H9 (cell line): ENCODE measurements around the gene PWWP2B. TPM values are rescaled to one million over a fixed set of nuclear protein-coding genes. Genes with fewer than 3 reads are reported as not detected.

Experiments
- DNase-seq: peaks from one replicate; pipeline ENCODE4 v3.0.0-alpha.2; 2017
- H2AFZ ChIP-seq: one replicate; pipeline ENCODE4 v1.6.1; 2013; ENCODE audit warnings: mild to moderate bottlenecking, low read length, control low read depth, moderate library complexity
- H2AK5ac ChIP-seq: 2 replicates; pipeline ENCODE4 v1.6.1; 2013; ENCODE audit warnings: low read length, control low read depth, mixed read lengths; ENCODE audit not compliant: insufficient read length
- H2BK120ac ChIP-seq: one replicate; pipeline ENCODE4 v1.6.1; 2013; ENCODE audit warnings: low read depth, mild to moderate bottlenecking, low read length, control low read depth, inconsistent platforms; ENCODE audit not compliant: poor library complexity, severe bottlenecking
- H2BK12ac ChIP-seq: 2 replicates; pipeline ENCODE4 v1.6.1; 2013; ENCODE audit warnings: low read length, control low read depth, mixed read lengths, low read depth; ENCODE audit not compliant: insufficient read length
- H2BK15ac ChIP-seq: 2 replicates; pipeline ENCODE4 v1.6.1; 2013; ENCODE audit warnings: low read depth, low read length, control low read depth
- H2BK20ac ChIP-seq: one replicate; pipeline ENCODE4 v1.6.1; 2013; ENCODE audit warnings: low read depth, mild to moderate bottlenecking, low read length, control low read depth, inconsistent platforms; ENCODE audit not compliant: poor library complexity, severe bottlenecking
- H2BK5ac ChIP-seq: 2 replicates; pipeline ENCODE4 v1.6.1; 2013; ENCODE audit warnings: low read length, control low read depth, mixed read lengths; ENCODE audit not compliant: insufficient read length
- H3K14ac ChIP-seq: 2 replicates; pipeline ENCODE4 v1.6.1; 2013; ENCODE audit warnings: low read length, control low read depth; ENCODE audit not compliant: insufficient read depth
- H3K18ac ChIP-seq: 2 replicates; pipeline ENCODE4 v1.6.1; 2013; ENCODE audit warnings: low read depth, mild to moderate bottlenecking, mixed read lengths, low read length, control low read depth; ENCODE audit not compliant: insufficient read length
- H3K23ac ChIP-seq: 2 replicates; pipeline ENCODE4 v1.6.1; 2013; ENCODE audit warnings: low read length, control low read depth, mixed read lengths, low read depth; ENCODE audit not compliant: insufficient read length
- H3K23me2 ChIP-seq: 2 replicates; pipeline ENCODE4 v1.6.1; 2013; ENCODE audit warnings: low read depth, mild to moderate bottlenecking, mixed read lengths, low read length, control low read depth; ENCODE audit not compliant: insufficient read length, poor library complexity, severe bottlenecking
- H3K27ac ChIP-seq: 2 replicates; pipeline ENCODE4 v1.5.1; 2013; ENCODE audit warnings: low read length, control low read depth, mixed read lengths, low read depth; ENCODE audit not compliant: insufficient read length
- H3K27me3 ChIP-seq: 2 replicates; pipeline ENCODE4 v1.6.1; 2013; ENCODE audit warnings: low read length, control low read depth, inconsistent platforms; ENCODE audit not compliant: insufficient read depth
- H3K4ac ChIP-seq: 2 replicates; pipeline ENCODE4 v1.6.1; 2013; ENCODE audit warnings: low read depth, mild to moderate bottlenecking, control low read depth, inconsistent platforms, low read length, moderate library complexity
- H3K4me1 ChIP-seq: 2 replicates; pipeline ENCODE4 v1.6.1; 2013; ENCODE audit warnings: low read length, control low read depth, inconsistent platforms; ENCODE audit not compliant: insufficient read depth
- H3K4me2 ChIP-seq: 2 replicates; pipeline ENCODE4 v1.6.1; 2013; ENCODE audit warnings: low read length, control low read depth, mixed read lengths; ENCODE audit not compliant: insufficient read length, insufficient read depth
- H3K56ac ChIP-seq: 2 replicates; pipeline ENCODE4 v1.6.1; 2013; ENCODE audit warnings: low read depth, mild to moderate bottlenecking, mixed read lengths, low read length, control low read depth; ENCODE audit not compliant: insufficient read length
- H3K79me1 ChIP-seq: 2 replicates; pipeline ENCODE4 v1.6.1; 2013; ENCODE audit warnings: low read depth, mild to moderate bottlenecking, moderate library complexity, low read length, control low read depth, inconsistent platforms; ENCODE audit not compliant: insufficient read depth, poor library complexity, severe bottlenecking
- H3K79me2 ChIP-seq: 2 replicates; pipeline ENCODE4 v1.6.1; 2013; ENCODE audit warnings: low read length, control low read depth, inconsistent platforms; ENCODE audit not compliant: insufficient read depth
- H3K9ac ChIP-seq: 2 replicates; pipeline ENCODE4 v1.6.1; 2013; ENCODE audit warnings: low read length, control low read depth, mixed read lengths; ENCODE audit not compliant: insufficient read length; ENCODE audit errors: extremely low read depth
- H3K9me3 ChIP-seq: one replicate; pipeline ENCODE4 v1.6.1; 2013; ENCODE audit warnings: low read depth, low read length, inconsistent platforms; ENCODE audit not compliant: control insufficient read depth
- H3T11ph ChIP-seq: one replicate; pipeline ENCODE4 v1.6.1; 2013; ENCODE audit warnings: mild to moderate bottlenecking, low read length, control low read depth, inconsistent platforms
- H4K20me1 ChIP-seq: one replicate; pipeline ENCODE4 v1.6.1; 2013; ENCODE audit not compliant: control insufficient read depth, insufficient read length, insufficient read depth
- H4K5ac ChIP-seq: 2 replicates; pipeline ENCODE4 v1.6.1; 2013; ENCODE audit warnings: low read depth, mild to moderate bottlenecking, mixed read lengths, low read length, control low read depth; ENCODE audit not compliant: insufficient read length
- H4K8ac ChIP-seq: replicated peaks from 2 replicates; pipeline ENCODE4 v1.6.1; 2013; ENCODE audit warnings: low read length, control low read depth, mixed read lengths, low read depth; ENCODE audit not compliant: insufficient read length
- H4K91ac ChIP-seq: 2 replicates; pipeline ENCODE4 v1.6.1; 2013; ENCODE audit warnings: low read depth, mild to moderate bottlenecking, moderate library complexity, mixed read lengths, low read length, control low read depth; ENCODE audit not compliant: insufficient read length
- H3K27ac Mint-ChIP-seq, 3 experiments: 2 replicates in 2 of 3; 3 replicates in 1 of 3; pipeline ENCODE4 v1.8.0; 2020 to 2021; ENCODE audit warnings: mixed read lengths in 3 of 3, mild to moderate bottlenecking in 1 of 3, moderate library complexity in 1 of 3
- H3K27me3 Mint-ChIP-seq: 2 replicates; pipeline ENCODE4 v1.8.0; 2021; ENCODE audit warnings: low read depth, mild to moderate bottlenecking, moderate library complexity, mixed read lengths
- H3K36me3 Mint-ChIP-seq, 3 experiments: 2 replicates in 2 of 3; 3 replicates in 1 of 3; pipeline ENCODE4 v1.8.0; 2020 to 2021; ENCODE audit warnings: low read depth in 3 of 3, mixed read lengths in 3 of 3; ENCODE audit not compliant: insufficient read depth in 1 of 3
- H3K4me1 Mint-ChIP-seq, 2 experiments: 2 replicates each; pipeline ENCODE4 v1.8.0; 2020; ENCODE audit warnings: mixed read lengths in 2 of 2
- H3K4me3 Mint-ChIP-seq, 2 experiments: 2 replicates in 1 of 2; 3 replicates in 1 of 2; pipeline ENCODE4 v1.8.0; 2020 to 2021; ENCODE audit warnings: mild to moderate bottlenecking in 2 of 2, mixed read lengths in 2 of 2, moderate library complexity in 1 of 2
- H3K9me3 Mint-ChIP-seq, 2 experiments: 2 replicates in 1 of 2; 3 replicates in 1 of 2; pipeline ENCODE4 v1.8.0; 2020; ENCODE audit warnings: mild to moderate bottlenecking in 2 of 2, mixed read lengths in 2 of 2, moderate library complexity in 1 of 2
- WGBS: extraction: QIAGEN DNeasy Blood & Tissue Kit; methylation state at CpG from one replicate; pipeline ENCODE4 v1.1.7; 2013; ENCODE audit warnings: missing lambda C conversion rate, low lambda C conversion rate, mixed read lengths; ENCODE audit not compliant: insufficient read length; ENCODE audit errors: extremely low coverage; 5-methylcytosine and 5-hydroxymethylcytosine counted together
- total RNA-seq: library from RNA; stranded (reverse); gene quantifications from 2 replicates; pipeline ENCODE4 v1.2.1, GENCODE V29; 2021
- TF ChIP-seq, protein P1 (sequence below): fragments of 200-600 bp; sonication (generic); conservative IDR thresholded peaks from 3 replicates; pipeline ENCODE4 v1.8.0; 2021; ENCODE audit warnings: antibody characterized with exemption, mild to moderate bottlenecking

The PWWP2B gene
- total RNA-seq, 1 experiment from 2014 or later, result 10.0 TPM

GRCh38 chr10:132417957-132418441, 21.0 kb downstream of the PWWP2B start:
- WGBS, result no CpG with 5 or more reads among the region's 20 CpGs
- Histone ChIP-seq H2BK5ac (no peak overlapping the region), H2BK120ac (no peak overlapping the region), H2BK20ac (no peak overlapping the region), H4K91ac (no peak overlapping the region), H3K4ac (no peak overlapping the region), H3T11ph (no peak overlapping the region), H2BK12ac (no peak overlapping the region), H3K56ac (no peak overlapping the region), H3K4me1 (peaks cover 6% of the 10 kb centered on the region; the same call in 1 of the 2 replicates), H4K5ac (no peak overlapping the region), H3K23ac (no peak overlapping the region), H3K9ac (no peak overlapping the region), H4K20me1 (no peaks in the 10 kb centered on the region), H3K27me3 (no peaks in the 10 kb centered on the region; the same call in 1 of the 2 replicates), H4K8ac (no peak overlapping the region), H3K79me1 (no peaks in the 10 kb centered on the region), H3K4me2 (no peak overlapping the region), H3K79me2 (no peaks in the 10 kb centered on the region), H3K18ac (peak overlapping the region; percentile 21), H3K27ac (no peak overlapping the region), H3K14ac (0 out of 2 replicates have a peak overlapping the region, but pooled peaks have one; percentile 6), H2AFZ (no peak overlapping the region), H2AK5ac (no peak overlapping the region), H2BK15ac (no peak overlapping the region), H3K9me3 (no peaks in the 10 kb centered on the region), H3K23me2 (no peaks in the 10 kb centered on the region)
- Mint-ChIP-seq H3K4me3 (peak overlapping the region in 1 of 2 experiments; percentile 26; a peak in 1 of 5 replicates), H3K27ac (peak overlapping the region; percentile 50 to 88 (median 84); a peak in 5 of 7 replicates), H3K9me3 (no peaks in the 10 kb centered on the region), H3K36me3 (peaks cover 0 to 7% (median 0%) of the 10 kb centered on the region in 3 experiments; a peak in 3 of 7 replicates), H3K27me3 (peaks cover 3% of the 10 kb centered on the region; the same call in 1 of the 2 replicates), H3K4me1 (peaks cover 37 to 57% of the 10 kb centered on the region in 2 experiments)
- TF ChIP-seq, protein P1, sequence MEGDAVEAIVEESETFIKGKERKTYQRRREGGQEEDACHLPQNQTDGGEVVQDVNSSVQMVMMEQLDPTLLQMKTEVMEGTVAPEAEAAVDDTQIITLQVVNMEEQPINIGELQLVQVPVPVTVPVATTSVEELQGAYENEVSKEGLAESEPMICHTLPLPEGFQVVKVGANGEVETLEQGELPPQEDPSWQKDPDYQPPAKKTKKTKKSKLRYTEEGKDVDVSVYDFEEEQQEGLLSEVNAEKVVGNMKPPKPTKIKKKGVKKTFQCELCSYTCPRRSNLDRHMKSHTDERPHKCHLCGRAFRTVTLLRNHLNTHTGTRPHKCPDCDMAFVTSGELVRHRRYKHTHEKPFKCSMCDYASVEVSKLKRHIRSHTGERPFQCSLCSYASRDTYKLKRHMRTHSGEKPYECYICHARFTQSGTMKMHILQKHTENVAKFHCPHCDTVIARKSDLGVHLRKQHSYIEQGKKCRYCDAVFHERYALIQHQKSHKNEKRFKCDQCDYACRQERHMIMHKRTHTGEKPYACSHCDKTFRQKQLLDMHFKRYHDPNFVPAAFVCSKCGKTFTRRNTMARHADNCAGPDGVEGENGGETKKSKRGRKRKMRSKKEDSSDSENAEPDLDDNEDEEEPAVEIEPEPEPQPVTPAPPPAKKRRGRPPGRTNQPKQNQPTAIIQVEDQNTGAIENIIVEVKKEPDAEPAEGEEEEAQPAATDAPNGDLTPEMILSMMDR, result no peak
- DNase-seq, result no peak
